H1 (cell line): ENCODE measurements around the gene GRM8. TPM values are rescaled to one million over a fixed set of nuclear protein-coding genes. Genes with fewer than 3 reads are reported as not detected.

ENCODE experiments used
- CTCF ChIA-PET: fragments of 300-600 bp; sonication (Branson Sonifier 250); formaldehyde crosslinking; loops from one replicate; lab custom pipeline; 2021; ENCODE audit not compliant: partially characterized antibody; lab: Charles Lee
- POLR2A ChIA-PET: fragments of 300-600 bp; sonication (Branson Sonifier 250); formaldehyde crosslinking; loops from one replicate; lab custom pipeline; 2021; ENCODE audit warnings: inconsistent platforms; ENCODE audit not compliant: partially characterized antibody; lab: Charles Lee
- DNase-seq, 2 experiments: peaks; one replicate each; pipeline versions ENCODE4 v3.0.0 to v3.0.0-alpha.2; 2010 to 2022; ENCODE audit warnings: low spot score in 2 of 2, low read depth in 1 of 2, mixed read lengths in 1 of 2
- FAIRE-seq: peaks from 2 replicates; lab custom pipeline; 2011; peaks lifted over from hg19 to GRCh38; lab: Jason Lieb, UNC
- H2AFZ ChIP-seq: 2 replicates; pipeline ENCODE4 v1.8.1; 2012; ENCODE audit warnings: low read length, inconsistent platforms
- H2AK5ac ChIP-seq: 2 replicates; pipeline ENCODE4 v1.6.1; 2013; ENCODE audit warnings: low read depth, low read length
- H2BK120ac ChIP-seq: replicated peaks from 2 replicates; pipeline ENCODE3; 2013; ENCODE audit warnings: low read depth, low read length, inconsistent platforms
- H2BK12ac ChIP-seq: 2 replicates; pipeline ENCODE4 v1.6.1; 2013; ENCODE audit warnings: low read depth, low read length
- H2BK15ac ChIP-seq: 2 replicates; pipeline ENCODE4 v1.6.1; 2013; ENCODE audit warnings: low read length
- H2BK20ac ChIP-seq: 2 replicates; pipeline ENCODE4 v1.6.1; 2013; ENCODE audit warnings: low read length
- H2BK5ac ChIP-seq: 2 replicates; pipeline ENCODE4 v1.6.1; 2013; ENCODE audit warnings: low read depth, low read length
- H3K14ac ChIP-seq: 2 replicates; pipeline ENCODE4 v1.6.1; 2013; ENCODE audit warnings: inconsistent platforms; ENCODE audit not compliant: insufficient read length
- H3K18ac ChIP-seq: 2 replicates; pipeline ENCODE4 v1.6.1; 2013; ENCODE audit warnings: low read length; ENCODE audit errors: extremely low read depth
- H3K23ac ChIP-seq: 2 replicates; pipeline ENCODE4 v1.6.1; 2013; ENCODE audit warnings: inconsistent platforms; ENCODE audit not compliant: insufficient read length
- H3K23me2 ChIP-seq: 2 replicates; pipeline ENCODE4 v1.6.1; 2013; ENCODE audit warnings: low read depth, low read length
- H3K27ac ChIP-seq: 2 replicates; pipeline ENCODE4 v1.6.1; 2011; ENCODE audit warnings: low read depth, low read length, inconsistent platforms
- H3K27me3 ChIP-seq, 4 experiments: replicated peaks in 1 of 4; 1 replicate in 1 of 4; 2 replicates in 3 of 4; pipeline versions ENCODE4 v1.6.1 to v1.8.1; 2011 to 2013; ENCODE audit warnings: low read length in 3 of 4, mild to moderate bottlenecking in 3 of 4, inconsistent platforms in 2 of 4, mixed read lengths in 2 of 4, moderate library complexity in 1 of 4; ENCODE audit not compliant: control insufficient read depth in 3 of 4, insufficient read depth in 3 of 4; ENCODE audit errors: extremely low read depth in 1 of 4
- H3K36me3 ChIP-seq, 4 experiments: 2 replicates each; pipeline versions ENCODE4 v1.6.1 to v1.8.1; 2011 to 2013; ENCODE audit warnings: mild to moderate bottlenecking in 4 of 4, low read length in 3 of 4, moderate library complexity in 2 of 4, control low read depth in 1 of 4, inconsistent platforms in 1 of 4; ENCODE audit not compliant: insufficient read depth in 4 of 4, control insufficient read depth in 2 of 4
- H3K4ac ChIP-seq: replicated peaks from 2 replicates; pipeline ENCODE3; 2013; ENCODE audit warnings: low read length, low read depth, mixed read lengths, inconsistent platforms; ENCODE audit not compliant: insufficient read length
- H3K4me1 ChIP-seq, 4 experiments: replicated peaks in 1 of 4; 1 replicate in 1 of 4; 2 replicates in 3 of 4; pipeline versions ENCODE4 v1.6.1 to v1.8.1; 2011 to 2013; ENCODE audit warnings: low read length in 3 of 4, inconsistent platforms in 2 of 4, mixed read lengths in 1 of 4; ENCODE audit not compliant: insufficient read depth in 4 of 4, control insufficient read depth in 3 of 4
- H3K4me2 ChIP-seq, 2 experiments: 2 replicates each; pipeline versions ENCODE4 v1.6.1 to v1.8.1; 2011 to 2013; ENCODE audit warnings: low read depth in 2 of 2, low read length in 2 of 2, control low read depth in 1 of 2, inconsistent platforms in 1 of 2, mild to moderate bottlenecking in 1 of 2; ENCODE audit not compliant: insufficient read depth in 1 of 2
- H3K4me3 ChIP-seq, 4 experiments: fragments of 200-600, 300-600 bp in 1 of 4; sonication (generic), shearing (Covaris generic), sonication (Bioruptor Twin) in 1 of 4; 2 replicates each; pipeline versions ENCODE4 v1.5.1 to v1.8.1; 2011 to 2016; ENCODE audit warnings: low read length in 4 of 4, low read depth in 3 of 4, control low read depth in 2 of 4, inconsistent platforms in 2 of 4, mild to moderate bottlenecking in 2 of 4, mixed read lengths in 1 of 4, moderate library complexity in 1 of 4; ENCODE audit not compliant: insufficient read depth in 2 of 4; ENCODE audit errors: extremely low read depth in 1 of 4
- H3K56ac ChIP-seq: replicated peaks from 2 replicates; pipeline ENCODE3; 2013; ENCODE audit warnings: low read depth, mild to moderate bottlenecking, mixed read lengths, low read length, inconsistent platforms; ENCODE audit not compliant: insufficient read length
- H3K79me1 ChIP-seq: 2 replicates; pipeline ENCODE4 v1.6.1; 2013; ENCODE audit warnings: low read depth, low read length, control low read depth
- H3K79me2 ChIP-seq, 2 experiments: 2 replicates each; pipeline versions ENCODE4 v1.6.1 to v1.8.1; 2012 to 2013; ENCODE audit warnings: low read length in 2 of 2, mild to moderate bottlenecking in 2 of 2, inconsistent platforms in 1 of 2; ENCODE audit not compliant: insufficient read depth in 2 of 2, control insufficient read depth in 1 of 2
- H3K9ac ChIP-seq, 4 experiments: replicated peaks in 1 of 4; 1 replicate in 1 of 4; 2 replicates in 3 of 4; pipeline versions ENCODE4 v1.6.1 to v1.8.1; 2011 to 2013; ENCODE audit warnings: low read depth in 3 of 4, low read length in 3 of 4, control low read depth in 2 of 4, mild to moderate bottlenecking in 2 of 4, moderate library complexity in 2 of 4, inconsistent platforms in 1 of 4; ENCODE audit errors: extremely low read depth in 1 of 4
- H3K9me3 ChIP-seq, 2 experiments: 2 replicates each; pipeline versions ENCODE4 v1.6.1 to v1.8.1; 2012 to 2013; ENCODE audit warnings: mild to moderate bottlenecking in 2 of 2, moderate library complexity in 2 of 2, control low read depth in 1 of 2, inconsistent platforms in 1 of 2, low read depth in 1 of 2, low read length in 1 of 2, mixed read lengths in 1 of 2; ENCODE audit not compliant: insufficient read depth in 2 of 2
- H4K20me1 ChIP-seq, 2 experiments: replicated peaks in 1 of 2; 2 replicates each; pipeline versions ENCODE3 to v1.8.1; 2011 to 2013; ENCODE audit warnings: inconsistent platforms in 2 of 2, low read length in 2 of 2, mild to moderate bottlenecking in 1 of 2; ENCODE audit not compliant: insufficient read depth in 2 of 2, control insufficient read depth in 1 of 2
- H4K5ac ChIP-seq: 2 replicates; pipeline ENCODE4 v1.6.1; 2013; ENCODE audit warnings: low read length, low read depth, mixed read lengths, inconsistent platforms; ENCODE audit not compliant: insufficient read length
- H4K8ac ChIP-seq: 2 replicates; pipeline ENCODE4 v1.8.0; 2013; ENCODE audit warnings: mild to moderate bottlenecking, moderate library complexity, low read length, inconsistent platforms; ENCODE audit not compliant: insufficient read depth; ENCODE audit errors: extremely low read depth
- H4K91ac ChIP-seq: replicated peaks from 2 replicates; pipeline ENCODE3; 2013; ENCODE audit warnings: low read length, mixed read lengths, inconsistent platforms; ENCODE audit not compliant: insufficient read length
- CHD2 ChIP-seq: IDR thresholded peaks from 2 replicates; pipeline ENCODE4 v1.6.1; 2012; ENCODE audit warnings: low read length, improper control_type of control experiment
- EGR1 ChIP-seq: IDR thresholded peaks from 2 replicates; pipeline ENCODE4 v1.6.1; 2011; ENCODE audit warnings: low read depth, low read length, borderline replicate concordance
- GABPA ChIP-seq: IDR thresholded peaks from 2 replicates; pipeline ENCODE4 v1.6.1; 2011; ENCODE audit warnings: mild to moderate bottlenecking, low read length, moderate library complexity, borderline replicate concordance; ENCODE audit not compliant: insufficient read depth
- HDAC6 ChIP-seq: IDR thresholded peaks from one replicate; pipeline ENCODE4 v1.7.1; 2012; ENCODE audit warnings: low read depth, mild to moderate bottlenecking, inconsistent platforms, low read length, moderate library complexity
- WGBS, 2 experiments: shearing (Covaris generic) in 1 of 2; methylation state at CpG; one replicate each; pipeline versions ENCODE4 v1.1.6 to v1.1.7; 2013 to 2015; ENCODE audit warnings: low lambda C conversion rate in 2 of 2, mixed read lengths in 2 of 2, inconsistent platforms in 1 of 2, low coverage in 1 of 2, missing lambda C conversion rate in 1 of 2; ENCODE audit not compliant: insufficient replicate concordance in 2 of 2, insufficient coverage in 1 of 2, insufficient read length in 1 of 2; ENCODE audit errors: extremely low coverage in 1 of 2, missing lambda C conversion rate in 1 of 2; 5-methylcytosine and 5-hydroxymethylcytosine counted together
- polyA plus RNA-seq, 7 experiments: library from polyadenylated mRNA; depleted of rRNA in 3 of 7; stranded (reverse) in 5 of 7; unstranded in 2 of 7; fragments of >200 nt in 5 of 7; fragments of 200-250 nt in 2 of 7; gene quantifications; 1 replicate in 5 of 7; 2 replicates in 1 of 7; 4 replicates in 1 of 7; pipeline versions ENCODE4 v1.2.1 to v1.2.3, GENCODE V29; 2011 to 2013; ENCODE audit warnings: missing spikeins in 2 of 7, mixed read lengths in 2 of 7
- total RNA-seq: library from RNA; stranded (reverse); fragmentation: NEBNext Ultra II Directional; extraction: Animal tissue kit (Norgen Biotek cat#: 25700); gene quantifications from 2 replicates; pipeline ENCODE4 v1.2.1, GENCODE V29; 2021

The GRM8 gene
- total and polyA plus RNA-seq, 2 of the 8 experiments (the other 6 are each of a cell fraction or from before 2014, with no cell fraction given), result 2.6 to 2.8 TPM

DNA sequence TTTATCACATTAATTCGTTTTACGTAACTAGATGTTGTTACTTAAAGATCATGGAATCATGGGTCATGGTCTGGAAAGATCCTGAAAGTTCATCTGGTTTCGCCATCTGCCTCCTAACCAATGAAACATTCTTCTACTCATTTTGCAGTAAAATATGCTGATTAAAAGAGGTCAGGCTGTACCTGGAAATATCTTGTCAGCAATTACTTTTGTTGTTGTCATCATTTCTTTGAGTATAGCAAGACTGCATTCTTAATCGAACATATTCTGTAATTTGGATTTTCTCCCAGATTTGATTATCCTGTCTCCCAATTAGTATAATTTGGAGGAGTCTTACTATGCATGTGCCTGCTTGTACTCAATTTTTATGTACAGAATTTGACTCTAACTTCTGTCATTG lies 833.7 kb downstream of the GRM8 start:
- no peaks in the 10 kb centered on the region for H3K4me1 ChIP-seq
- no peak overlapping the region for H2BK12ac ChIP-seq
- no peaks in the 10 kb centered on the region for H3K23me2 ChIP-seq
- H3K27me3 ChIP-seq, result no peaks in the 10 kb centered on the region
- no peak for FAIRE-seq
- no peak overlapping the region for H3K56ac ChIP-seq
- no peaks in the 10 kb centered on the region for H3K36me3 ChIP-seq
- no peak for DNase-seq
- H4K20me1 ChIP-seq, result no peaks in the 10 kb centered on the region
- no peak overlapping the region for H2BK20ac ChIP-seq
- H4K8ac ChIP-seq, result no peak overlapping the region
- H3K4ac ChIP-seq, result no peak overlapping the region
- H3K9me3 ChIP-seq, result no peaks in the 10 kb centered on the region
- H3K4me3 ChIP-seq, result no peak overlapping the region
- no peak overlapping the region for H3K23ac ChIP-seq
- no peak overlapping the region for H4K5ac ChIP-seq
- no peak overlapping the region for H2AFZ ChIP-seq
- H2AK5ac ChIP-seq, result no peak overlapping the region
- H3K9ac ChIP-seq, result no peak overlapping the region
- H3K4me2 ChIP-seq, result no peak overlapping the region
- WGBS, 2 experiments, result 90% methylated on average over 4 of the region's 4 CpGs; no CpG with 5 or more reads in 1 of the 2 experiments
- ChIA-PET CTCF (no interaction called here), POLR2A (no interaction called here)
- H3K27ac ChIP-seq, result no peak overlapping the region
- H3K18ac ChIP-seq, result no peak overlapping the region
- H3K14ac ChIP-seq, result no peak overlapping the region
- no peak overlapping the region for H4K91ac ChIP-seq
- no peaks in the 10 kb centered on the region for H3K79me2 ChIP-seq
- H2BK120ac ChIP-seq, result no peak overlapping the region
- H3K79me1 ChIP-seq, result no peaks in the 10 kb centered on the region
- no peak overlapping the region for H2BK15ac ChIP-seq
- H2BK5ac ChIP-seq, result no peak overlapping the region
- TF ChIP-seq HDAC6 (no peak), EGR1 (no peak), CHD2 (no peak), GABPA (no peak)
